Right hindlimb (tissue), 1 donor: ENCODE data around the gene HIP1.

Experiments
- DNase-seq: peaks from one replicate; pipeline ENCODE4 v3.0.0-alpha.2; 2018

Gene HIP1

GRCh38 chr7:75667938-75668337, 70.8 kb downstream of the HIP1 start:
- no peak for DNase-seq

- DNase-seq: no peak
Observed at GRCh38 chr7:75663302-75663907, 75.3 kb downstream of the HIP1 start.

GRCh38 chr7:75662579-75663301, 76.0 kb downstream of the HIP1 start:
- DNase-seq: no peak

- DNase-seq: no peak
Observed at GRCh38 chr7:75660566-75661215, 78.0 kb downstream of the HIP1 start.

- no peak for DNase-seq
Observed at GRCh38 chr7:75658802-75659201, 79.9 kb downstream of the HIP1 start.

GRCh38 chr7:75658369-75658768, 80.4 kb downstream of the HIP1 start:
- DNase-seq: no peak

- DNase-seq: no peak
Observed at GRCh38 chr7:75657866-75658265, 80.9 kb downstream of the HIP1 start.

- no peak for DNase-seq
Observed at GRCh38 chr7:75656740-75657139, 82.0 kb downstream of the HIP1 start.

- DNase-seq: no peak
Observed at GRCh38 chr7:75655536-75655935, 83.2 kb downstream of the HIP1 start.

- DNase-seq: no peak
Observed at GRCh38 chr7:75654855-75655254, 83.9 kb downstream of the HIP1 start.

- DNase-seq: no peak
Observed at GRCh38 chr7:75653651-75654050, 85.1 kb downstream of the HIP1 start.

GRCh38 chr7:75652788-75653187, 86.0 kb downstream of the HIP1 start:
- DNase-seq: no peak

- DNase-seq: peak; percentile 40
Observed at GRCh38 chr7:75650681-75651080, 88.1 kb downstream of the HIP1 start.

GRCh38 chr7:75650062-75650461, 88.7 kb downstream of the HIP1 start:
- DNase-seq: peak; percentile 33

- DNase-seq: peak; percentile 66
Observed at GRCh38 chr7:75649462-75649861, 89.3 kb downstream of the HIP1 start.

- DNase-seq: no peak
Observed at GRCh38 chr7:75647709-75648438, 90.9 kb downstream of the HIP1 start.

GRCh38 chr7:75646571-75647102, 92.1 kb downstream of the HIP1 start:
- no peak for DNase-seq

- no peak for DNase-seq
Observed at GRCh38 chr7:75645570-75645969, 93.2 kb downstream of the HIP1 start.

GRCh38 chr7:75644589-75644988, 94.2 kb downstream of the HIP1 start:
- DNase-seq: no peak

GRCh38 chr7:75642810-75643486, 95.8 kb downstream of the HIP1 start:
- no peak for DNase-seq

GRCh38 chr7:75640201-75640600, 98.5 kb downstream of the HIP1 start:
- DNase-seq: no peak

GRCh38 chr7:75639886-75640190, 98.9 kb downstream of the HIP1 start:
- DNase-seq: peak; percentile 49
